Measurements from ENCODE around the gene NCAPD3. TPM values are rescaled to one million over a fixed set of nuclear protein-coding genes. Genes with fewer than 3 reads are reported as not detected.

NCAPD3 gene
- total RNA-seq, result 10 to 100 TPM; 76.7 to 80.4 TPM
- 14.3 TPM for polyA plus RNA-seq

GRCh38 chr11:134223836-134224709, at the start of gene NCAPD3, which contains the start of gene VPS26B:
Gene NCAPD3 (minus strand): TSS chr11:134223967. CDS start chr11:134223926, 41 bp downstream.
Gene VPS26B (plus strand): TSS chr11:134224671. CDS start chr11:134225123, 452 bp downstream.
- no peaks in the 10 kb centered on the region for H3K27me3 ChIP-seq (ENCODE audit: insufficient read depth, low read length, poor library complexity, severe bottlenecking)
- peak; percentile 94 to 97 (median 95) for DNase-seq
- H3K27me3 Mint-ChIP-seq, result peaks cover 0 to 5% of the 10 kb centered on the region in 2 donors
- H3K9me3 Mint-ChIP-seq, result no peaks in the 10 kb centered on the region
- ChIA-PET CTCF (interaction anchor here (0.8 to 3.7 kb wide), 10 partner anchors 13 to 52 kb away, joined by 3 to 24 read pairs (median 6); partner anchors contain the start of genes ACAD8, GLB1L3 and THYN1), POLR2A (interaction anchor here (0.6 to 2.9 kb wide), 10 partner anchors 8 to 276 kb away, joined by 3 to 36 read pairs (median 4); partner anchors contain the start of genes ACAD8, GLB1L3 and THYN1)
- peaks cover 40% of the 10 kb centered on the region for H3K4me1 ChIP-seq (ENCODE audit: insufficient read depth, low read length)
- peaks cover 57 to 70% (median 67%) of the 10 kb centered on the region in 3 donors for H3K4me1 Mint-ChIP-seq
- no peaks in the 10 kb centered on the region for H3K36me3 ChIP-seq (ENCODE audit: insufficient read depth, low read length)
- H3K27ac Mint-ChIP-seq, result peak within 1 kb of the TSS; percentile 97 to 99 (median 98)
- H3K4me3 Mint-ChIP-seq, result peak within 1 kb of the TSS; percentile 94 to 99 (median 97)
- peak within 1 kb of the TSS; percentile 87 for H3K4me3 ChIP-seq (ENCODE audit: low read length)
- peak within 1 kb of the TSS; percentile 87 for H3K27ac ChIP-seq (ENCODE audit: low read depth, low read length)
- H3K9me3 ChIP-seq (ENCODE audit: low read length), result no peaks in the 10 kb centered on the region
- H3K36me3 Mint-ChIP-seq, result peaks cover 0 to 27% (median 7%) of the 10 kb centered on the region in 3 donors

GRCh38 chr11:134273317-134273712, 49.5 kb upstream of the NCAPD3 start:
- ChIA-PET POLR2A (interaction anchor here (1.5 kb wide), 1 partner anchor 20 kb away, joined by 7 read pairs; the partner anchor contains the start of gene ACAD8), CTCF (interaction anchor here (2.0 kb wide), 1 partner anchor 20 kb away, joined by 4 read pairs; the partner anchor contains the start of genes ACAD8 and THYN1)
- H3K27ac Mint-ChIP-seq, result no peak overlapping the region
- no peaks in the 10 kb centered on the region for H3K27me3 ChIP-seq (ENCODE audit: insufficient read depth, low read length, poor library complexity, severe bottlenecking)
- H3K27ac ChIP-seq (ENCODE audit: low read depth, low read length), result no peak overlapping the region
- DNase-seq, result no peak
- H3K4me3 ChIP-seq (ENCODE audit: low read length), result no peak overlapping the region
- peaks cover 3 to 16% of the 10 kb centered on the region in 2 donors for H3K27me3 Mint-ChIP-seq
- H3K4me1 Mint-ChIP-seq, result peaks cover 45 to 67% (median 66%) of the 10 kb centered on the region in 3 donors
- peaks cover 0 to 2% (median 0%) of the 10 kb centered on the region in 5 donors for H3K9me3 Mint-ChIP-seq
- peak overlapping the region in 2 of 7 donors; percentile 3 to 30 for H3K4me3 Mint-ChIP-seq
- no peaks in the 10 kb centered on the region for H3K36me3 ChIP-seq (ENCODE audit: insufficient read depth, low read length)
- no peaks in the 10 kb centered on the region for H3K9me3 ChIP-seq (ENCODE audit: low read length)
- H3K36me3 Mint-ChIP-seq, result peaks cover 0 to 10% (median 0%) of the 10 kb centered on the region in 3 donors
- H3K4me1 ChIP-seq (ENCODE audit: insufficient read depth, low read length), result peaks cover 46% of the 10 kb centered on the region

GRCh38 chr11:134272381-134273316, 48.9 kb upstream of the NCAPD3 start:
- Histone ChIP-seq H3K27ac (ENCODE audit: low read depth, low read length) (no peak overlapping the region), H3K36me3 (ENCODE audit: insufficient read depth, low read length) (no peaks in the 10 kb centered on the region), H3K9me3 (ENCODE audit: low read length) (no peaks in the 10 kb centered on the region), H3K27me3 (ENCODE audit: insufficient read depth, low read length, poor library complexity, severe bottlenecking) (no peaks in the 10 kb centered on the region), H3K4me1 (ENCODE audit: insufficient read depth, low read length) (peaks cover 46% of the 10 kb centered on the region), H3K4me3 (ENCODE audit: low read length) (no peak overlapping the region)
- DNase-seq, result no peak
- CTCF ChIA-PET, result interaction anchor here (0.7 to 2.0 kb wide), 5 partner anchors 11 to 87 kb away, joined by 3 to 5 read pairs (median 4); partner anchors contain the start of genes ACAD8 and THYN1
- H3K36me3 Mint-ChIP-seq, result peaks cover 0 to 10% (median 0%) of the 10 kb centered on the region in 3 donors
- H3K27me3 Mint-ChIP-seq, result peaks cover 3 to 16% of the 10 kb centered on the region in 2 donors
- peaks cover 0 to 2% (median 0%) of the 10 kb centered on the region in 5 donors for H3K9me3 Mint-ChIP-seq
- peaks cover 45 to 67% (median 66%) of the 10 kb centered on the region in 3 donors for H3K4me1 Mint-ChIP-seq
- POLR2A ChIA-PET, result interaction anchor here (1.5 kb wide), 1 partner anchor 19 kb away, joined by 7 read pairs; the partner anchor contains the start of gene ACAD8
- peak overlapping the region in 3 of 7 donors; percentile 3 to 62 (median 30) for H3K4me3 Mint-ChIP-seq
- peak overlapping the region in 1 of 8 donors; percentile 63 for H3K27ac Mint-ChIP-seq

- no peak for DNase-seq
- H3K4me1 Mint-ChIP-seq, result peaks cover 42 to 63% (median 62%) of the 10 kb centered on the region in 3 donors
- peaks cover 3 to 12% of the 10 kb centered on the region in 2 donors for H3K27me3 Mint-ChIP-seq
- Histone ChIP-seq H3K27me3 (ENCODE audit: insufficient read depth, low read length, poor library complexity, severe bottlenecking) (no peaks in the 10 kb centered on the region), H3K36me3 (ENCODE audit: insufficient read depth, low read length) (no peaks in the 10 kb centered on the region), H3K9me3 (ENCODE audit: low read length) (no peaks in the 10 kb centered on the region), H3K27ac (ENCODE audit: low read depth, low read length) (no peak overlapping the region), H3K4me3 (ENCODE audit: low read length) (no peak overlapping the region), H3K4me1 (ENCODE audit: insufficient read depth, low read length) (peaks cover 42% of the 10 kb centered on the region)
- POLR2A ChIA-PET, result no interaction called here
- no peak overlapping the region for H3K27ac Mint-ChIP-seq
- CTCF ChIA-PET, result interaction anchor here (0.7 to 2.0 kb wide), 6 partner anchors 10 to 87 kb away, joined by 3 to 5 read pairs (median 4); partner anchors contain the start of genes ACAD8 and THYN1
- no peak overlapping the region for H3K4me3 Mint-ChIP-seq
- peaks cover 0 to 10% (median 0%) of the 10 kb centered on the region in 3 donors for H3K36me3 Mint-ChIP-seq
- no peaks in the 10 kb centered on the region for H3K9me3 Mint-ChIP-seq
Measured at GRCh38 chr11:134271978-134272377, 48.2 kb upstream of the NCAPD3 start.

GRCh38 chr11:134270250-134270714, 46.5 kb upstream of the NCAPD3 start:
- Mint-ChIP-seq H3K4me3 (peak overlapping the region; percentile 6 to 80 (median 35)), H3K27ac (peak overlapping the region in 5 of 8 donors; percentile 4 to 72 (median 40)), H3K27me3 (peaks cover 0 to 4% of the 10 kb centered on the region in 2 donors), H3K4me1 (peaks cover 34 to 58% (median 53%) of the 10 kb centered on the region in 3 donors), H3K9me3 (no peaks in the 10 kb centered on the region), H3K36me3 (peaks cover 0 to 3% (median 0%) of the 10 kb centered on the region in 3 donors)
- Histone ChIP-seq H3K9me3 (ENCODE audit: low read length) (no peaks in the 10 kb centered on the region), H3K27me3 (ENCODE audit: insufficient read depth, low read length, poor library complexity, severe bottlenecking) (no peaks in the 10 kb centered on the region), H3K36me3 (ENCODE audit: insufficient read depth, low read length) (no peaks in the 10 kb centered on the region), H3K4me3 (ENCODE audit: low read length) (no peak overlapping the region), H3K4me1 (ENCODE audit: insufficient read depth, low read length) (peaks cover 39% of the 10 kb centered on the region), H3K27ac (ENCODE audit: low read depth, low read length) (no peak overlapping the region)
- ChIA-PET CTCF (interaction anchor here (2.1 kb wide), 1 partner anchor 8 kb away, joined by 7 read pairs; no protein-coding TSS in a partner anchor), POLR2A (interaction anchor here (0.7 kb wide), 1 partner anchor 27 kb away, joined by 3 read pairs; no protein-coding TSS in a partner anchor)
- DNase-seq, result peak in 2 of 5 donors; percentile 10 to 31

- Mint-ChIP-seq H3K36me3 (peaks cover 0 to 17% (median 1%) of the 10 kb centered on the region in 3 donors), H3K27ac (peak overlapping the region in 1 of 8 donors; percentile 84), H3K27me3 (peaks cover 0 to 3% of the 10 kb centered on the region in 2 donors), H3K9me3 (no peaks in the 10 kb centered on the region), H3K4me1 (peaks cover 18 to 35% (median 30%) of the 10 kb centered on the region in 3 donors), H3K4me3 (no peak overlapping the region)
- Histone ChIP-seq H3K36me3 (ENCODE audit: insufficient read depth, low read length) (peaks cover 4% of the 10 kb centered on the region), H3K4me3 (ENCODE audit: low read length) (no peak overlapping the region), H3K27me3 (ENCODE audit: insufficient read depth, low read length, poor library complexity, severe bottlenecking) (no peaks in the 10 kb centered on the region), H3K9me3 (ENCODE audit: low read length) (no peaks in the 10 kb centered on the region), H3K4me1 (ENCODE audit: insufficient read depth, low read length) (peaks cover 16% of the 10 kb centered on the region), H3K27ac (ENCODE audit: low read depth, low read length) (no peak overlapping the region)
- ChIA-PET CTCF (no interaction called here), POLR2A (no interaction called here)
- no peak for DNase-seq
Measured at GRCh38 chr11:134267966-134268365, 44.2 kb upstream of the NCAPD3 start.

GRCh38 chr11:134267461-134267860, 43.7 kb upstream of the NCAPD3 start:
- H3K4me1 Mint-ChIP-seq, result peaks cover 18 to 30% (median 25%) of the 10 kb centered on the region in 3 donors
- peaks cover 0 to 23% (median 1%) of the 10 kb centered on the region in 3 donors for H3K36me3 Mint-ChIP-seq
- H3K27ac ChIP-seq (ENCODE audit: low read depth, low read length), result no peak overlapping the region
- H3K4me3 Mint-ChIP-seq, result no peak overlapping the region
- peak overlapping the region in 1 of 8 donors; percentile 22 for H3K27ac Mint-ChIP-seq
- H3K9me3 Mint-ChIP-seq, result no peaks in the 10 kb centered on the region
- ChIA-PET POLR2A (no interaction called here), CTCF (interaction anchor here (7.8 kb wide), 1 partner anchor 9 kb away, joined by 58 read pairs; the partner anchor contains the start of gene GLB1L3)
- H3K4me3 ChIP-seq (ENCODE audit: low read length), result no peak overlapping the region
- H3K4me1 ChIP-seq (ENCODE audit: insufficient read depth, low read length), result peaks cover 14% of the 10 kb centered on the region
- H3K27me3 ChIP-seq (ENCODE audit: insufficient read depth, low read length, poor library complexity, severe bottlenecking), result no peaks in the 10 kb centered on the region
- peaks cover 4% of the 10 kb centered on the region for H3K36me3 ChIP-seq (ENCODE audit: insufficient read depth, low read length)
- DNase-seq, result no peak
- H3K27me3 Mint-ChIP-seq, result peaks cover 0 to 2% of the 10 kb centered on the region in 2 donors
- no peaks in the 10 kb centered on the region for H3K9me3 ChIP-seq (ENCODE audit: low read length)
